ENCODE data around the gene SNX15.
A peak's percentile ranks its signal among the peaks of the same experiment; 100 is the strongest.

DNA sequence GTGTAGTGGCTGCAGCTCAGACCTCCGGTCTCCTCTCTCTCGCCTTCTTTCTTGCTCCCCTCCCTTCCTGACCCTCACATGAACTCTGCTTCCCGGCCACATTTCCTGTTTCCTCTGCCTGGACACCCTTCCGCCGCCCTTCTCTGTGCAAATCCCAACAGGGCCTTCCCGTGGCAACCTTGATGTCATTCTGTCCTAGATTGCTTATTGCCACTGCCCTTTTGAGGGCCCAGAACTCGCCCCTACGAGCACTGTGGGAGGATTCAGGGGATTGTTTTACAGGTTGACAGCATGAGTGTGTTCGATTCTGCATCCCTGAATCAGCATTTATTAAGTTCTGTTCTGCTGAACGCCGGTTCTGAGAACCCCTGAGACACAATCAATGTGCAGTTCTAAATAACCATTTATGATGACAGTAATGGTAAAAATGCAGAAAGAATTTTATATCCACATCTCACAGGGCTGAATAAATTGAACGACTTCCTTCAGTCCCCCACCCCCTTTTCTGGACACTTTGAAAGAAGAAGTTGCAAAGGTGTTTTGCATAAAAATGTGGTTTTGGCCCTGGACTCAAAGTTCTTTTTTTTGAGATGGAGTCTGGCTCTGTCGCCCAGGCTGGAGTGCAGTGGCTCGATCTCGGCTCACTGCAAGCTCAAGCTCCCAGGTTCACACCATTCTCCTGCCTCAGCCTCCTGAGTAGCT lies 36.9 kb upstream of the SNX15 start:
- TF ChIP-seq TAF1 (IDR thresholded peaks at IDR 0.05; ENCODE audit: borderline replicate concordance, insufficient read depth, low read length) (0 out of 2 replicates have a peak, but pooled peaks have one; percentile 60), POLR2AphosphoS5 (IDR thresholded peaks at IDR 0.05; ENCODE audit: low read depth, low read length) (peak; percentile 39; the same call in 1 of the 2 replicates), SIN3A (IDR thresholded peaks at IDR 0.05; ENCODE audit: borderline replicate concordance, insufficient read depth, low read length) (0 out of 2 replicates have a peak, but pooled peaks have one; percentile 39)
- TF ChIP-seq, protein P1, sequence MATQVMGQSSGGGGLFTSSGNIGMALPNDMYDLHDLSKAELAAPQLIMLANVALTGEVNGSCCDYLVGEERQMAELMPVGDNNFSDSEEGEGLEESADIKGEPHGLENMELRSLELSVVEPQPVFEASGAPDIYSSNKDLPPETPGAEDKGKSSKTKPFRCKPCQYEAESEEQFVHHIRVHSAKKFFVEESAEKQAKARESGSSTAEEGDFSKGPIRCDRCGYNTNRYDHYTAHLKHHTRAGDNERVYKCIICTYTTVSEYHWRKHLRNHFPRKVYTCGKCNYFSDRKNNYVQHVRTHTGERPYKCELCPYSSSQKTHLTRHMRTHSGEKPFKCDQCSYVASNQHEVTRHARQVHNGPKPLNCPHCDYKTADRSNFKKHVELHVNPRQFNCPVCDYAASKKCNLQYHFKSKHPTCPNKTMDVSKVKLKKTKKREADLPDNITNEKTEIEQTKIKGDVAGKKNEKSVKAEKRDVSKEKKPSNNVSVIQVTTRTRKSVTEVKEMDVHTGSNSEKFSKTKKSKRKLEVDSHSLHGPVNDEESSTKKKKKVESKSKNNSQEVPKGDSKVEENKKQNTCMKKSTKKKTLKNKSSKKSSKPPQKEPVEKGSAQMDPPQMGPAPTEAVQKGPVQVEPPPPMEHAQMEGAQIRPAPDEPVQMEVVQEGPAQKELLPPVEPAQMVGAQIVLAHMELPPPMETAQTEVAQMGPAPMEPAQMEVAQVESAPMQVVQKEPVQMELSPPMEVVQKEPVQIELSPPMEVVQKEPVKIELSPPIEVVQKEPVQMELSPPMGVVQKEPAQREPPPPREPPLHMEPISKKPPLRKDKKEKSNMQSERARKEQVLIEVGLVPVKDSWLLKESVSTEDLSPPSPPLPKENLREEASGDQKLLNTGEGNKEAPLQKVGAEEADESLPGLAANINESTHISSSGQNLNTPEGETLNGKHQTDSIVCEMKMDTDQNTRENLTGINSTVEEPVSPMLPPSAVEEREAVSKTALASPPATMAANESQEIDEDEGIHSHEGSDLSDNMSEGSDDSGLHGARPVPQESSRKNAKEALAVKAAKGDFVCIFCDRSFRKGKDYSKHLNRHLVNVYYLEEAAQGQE (IDR thresholded peaks at IDR 0.05; ENCODE audit: insufficient read depth in 1 of 2, low read depth in 2 of 2, low read length in 2 of 2), result peak in 1 of 2 experiments; percentile 36; a peak in 1 of 4 replicates

Measured in PFSK-1 (cell line).